Measurements from ENCODE around the gene DNAJC5.

- no peak for TF ChIP-seq EZH2 (IDR thresholded peaks at IDR 0.05; ENCODE audit: low read depth, unreplicated experiment)
- TF ChIP-seq, protein P1, sequence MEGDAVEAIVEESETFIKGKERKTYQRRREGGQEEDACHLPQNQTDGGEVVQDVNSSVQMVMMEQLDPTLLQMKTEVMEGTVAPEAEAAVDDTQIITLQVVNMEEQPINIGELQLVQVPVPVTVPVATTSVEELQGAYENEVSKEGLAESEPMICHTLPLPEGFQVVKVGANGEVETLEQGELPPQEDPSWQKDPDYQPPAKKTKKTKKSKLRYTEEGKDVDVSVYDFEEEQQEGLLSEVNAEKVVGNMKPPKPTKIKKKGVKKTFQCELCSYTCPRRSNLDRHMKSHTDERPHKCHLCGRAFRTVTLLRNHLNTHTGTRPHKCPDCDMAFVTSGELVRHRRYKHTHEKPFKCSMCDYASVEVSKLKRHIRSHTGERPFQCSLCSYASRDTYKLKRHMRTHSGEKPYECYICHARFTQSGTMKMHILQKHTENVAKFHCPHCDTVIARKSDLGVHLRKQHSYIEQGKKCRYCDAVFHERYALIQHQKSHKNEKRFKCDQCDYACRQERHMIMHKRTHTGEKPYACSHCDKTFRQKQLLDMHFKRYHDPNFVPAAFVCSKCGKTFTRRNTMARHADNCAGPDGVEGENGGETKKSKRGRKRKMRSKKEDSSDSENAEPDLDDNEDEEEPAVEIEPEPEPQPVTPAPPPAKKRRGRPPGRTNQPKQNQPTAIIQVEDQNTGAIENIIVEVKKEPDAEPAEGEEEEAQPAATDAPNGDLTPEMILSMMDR (conservative IDR thresholded peaks at IDR 0.05; ENCODE audit: low read depth in 2 of 2), result no peak
- no peak for TF ChIP-seq EZH2phosphoT487 (IDR thresholded peaks at IDR 0.05; ENCODE audit: unreplicated experiment)
- no peak for TF ChIP-seq REST (IDR thresholded peaks at IDR 0.05; ENCODE audit: unreplicated experiment)
Measured at GRCh38 chr20:63976980-63977738, 82.2 kb downstream of the DNAJC5 start.
